Small intestine (tissue), 7 donors: Measurements from ENCODE around the gene NTN4. TPM values are rescaled to one million over a fixed set of nuclear protein-coding genes. Genes with fewer than 3 reads are reported as not detected.

ENCODE experiments used
- DNase-seq, 2 donors: peaks; one replicate each; pipeline versions ENCODE4 v3.0.0 to v3.0.0-alpha.2; 2013
- FAIRE-seq: peaks from 2 replicates; lab custom pipeline; 2012; peaks lifted over from hg19 to GRCh38; lab: Jason Lieb, UNC
- H3K27ac ChIP-seq, 3 donors: one replicate each; pipeline ENCODE4 v1.5.1; 2013; ENCODE audit warnings: low read length in 2 of 3, mild to moderate bottlenecking in 2 of 3, control low read depth in 1 of 3, inconsistent platforms in 1 of 3, low read depth in 1 of 3, moderate library complexity in 1 of 3
- H3K27me3 ChIP-seq, 3 donors: one replicate each; pipeline ENCODE4 v1.6.1; 2013; ENCODE audit warnings: low read length in 3 of 3, inconsistent platforms in 1 of 3; ENCODE audit not compliant: control insufficient read depth in 3 of 3, insufficient read depth in 3 of 3
- H3K36me3 ChIP-seq, 3 donors: one replicate each; pipeline ENCODE4 v1.6.1; 2013; ENCODE audit warnings: low read length in 3 of 3, inconsistent platforms in 1 of 3, low read depth in 1 of 3, mild to moderate bottlenecking in 1 of 3, moderate library complexity in 1 of 3; ENCODE audit not compliant: control insufficient read depth in 3 of 3, insufficient read depth in 2 of 3
- H3K4me1 ChIP-seq, 3 donors: one replicate each; pipeline ENCODE4 v1.6.1; 2013; ENCODE audit warnings: low read length in 2 of 3, inconsistent platforms in 1 of 3, low read depth in 1 of 3, mild to moderate bottlenecking in 1 of 3, moderate library complexity in 1 of 3; ENCODE audit not compliant: control insufficient read depth in 3 of 3, insufficient read depth in 2 of 3
- H3K4me3 ChIP-seq, 3 donors: one replicate each; pipeline ENCODE4 v1.5.1; 2013; ENCODE audit warnings: low read length in 3 of 3, control low read depth in 1 of 3, inconsistent platforms in 1 of 3, low read depth in 1 of 3, mild to moderate bottlenecking in 1 of 3, moderate library complexity in 1 of 3
- H3K9me3 ChIP-seq, 2 donors: one replicate each; pipeline ENCODE4 v1.6.1; 2013; ENCODE audit warnings: low read depth in 1 of 2, low read length in 1 of 2; ENCODE audit not compliant: control insufficient read depth in 2 of 2, insufficient read depth in 1 of 2
- WGBS, 3 donors: extraction: QIAGEN DNeasy Blood & Tissue Kit; methylation state at CpG; one replicate each; pipeline ENCODE4 v1.1.7; 2013; 5-methylcytosine and 5-hydroxymethylcytosine counted together
- polyA plus RNA-seq, 4 donors: library from polyadenylated mRNA; stranded (reverse) in 3 of 4; unstranded in 1 of 4; fragments of 200-250 nt in 3 of 4; fragments of 120-200 nt in 1 of 4; gene quantifications; one replicate each; pipeline versions ENCODE4 v1.2.1 to v1.2.3, GENCODE V29; 2013
- donor health status: healthy with polysubstance abuse.
- donor health status: control.
- donor health status: control.
- donor health status: Bipolar disorder and iron deficiency.
- donor health status: healthy.

The NTN4 gene
- polyA plus RNA-seq, 4 donors: 1.6 to 45.7 (median 9.8) TPM

GRCh38 chr12:95766356-95767019 is 24.1 kb downstream of the NTN4 start:
- no peak overlapping the region for H3K4me3 ChIP-seq
- H3K27me3 ChIP-seq: no peaks in the 10 kb centered on the region
- no peaks in the 10 kb centered on the region for H3K4me1 ChIP-seq
- no peak for FAIRE-seq
- no peak overlapping the region for H3K27ac ChIP-seq
- H3K36me3 ChIP-seq: no peaks in the 10 kb centered on the region
- no peaks in the 10 kb centered on the region for H3K9me3 ChIP-seq
- WGBS, 3 donors: 73 to 80% (median 74%) methylated on average over 7 of the region's 7 CpGs
- no peak for DNase-seq

DNA sequence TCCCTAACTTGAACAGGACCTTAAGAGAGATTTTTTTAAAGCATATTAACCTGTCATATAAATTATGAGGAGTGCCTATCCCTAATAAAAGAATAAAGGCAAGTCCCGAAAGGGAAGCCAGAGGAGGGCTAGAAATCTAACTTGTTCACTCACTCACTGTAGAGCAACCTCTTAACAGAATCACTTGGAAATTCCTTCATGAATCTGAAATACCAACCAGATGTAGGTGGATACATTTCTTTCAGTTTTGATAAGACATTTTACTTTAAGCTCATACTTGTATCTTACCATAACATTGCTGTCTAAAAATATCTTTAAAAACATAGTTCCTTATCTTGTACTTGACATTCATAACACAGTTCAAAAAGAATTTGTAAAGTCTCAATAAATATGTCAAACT is 25.7 kb downstream of the NTN4 start:
- FAIRE-seq (no peak), DNase-seq (no peak)
- 85 to 89% (median 86%) methylated on average over 1 of the region's 1 CpG for WGBS, 3 donors
- Histone ChIP-seq H3K4me3 (no peak overlapping the region), H3K9me3 (peaks cover 0 to 4% of the 10 kb centered on the region in 2 donors), H3K27ac (no peak overlapping the region), H3K36me3 (no peaks in the 10 kb centered on the region), H3K27me3 (no peaks in the 10 kb centered on the region), H3K4me1 (no peaks in the 10 kb centered on the region)

DNA sequence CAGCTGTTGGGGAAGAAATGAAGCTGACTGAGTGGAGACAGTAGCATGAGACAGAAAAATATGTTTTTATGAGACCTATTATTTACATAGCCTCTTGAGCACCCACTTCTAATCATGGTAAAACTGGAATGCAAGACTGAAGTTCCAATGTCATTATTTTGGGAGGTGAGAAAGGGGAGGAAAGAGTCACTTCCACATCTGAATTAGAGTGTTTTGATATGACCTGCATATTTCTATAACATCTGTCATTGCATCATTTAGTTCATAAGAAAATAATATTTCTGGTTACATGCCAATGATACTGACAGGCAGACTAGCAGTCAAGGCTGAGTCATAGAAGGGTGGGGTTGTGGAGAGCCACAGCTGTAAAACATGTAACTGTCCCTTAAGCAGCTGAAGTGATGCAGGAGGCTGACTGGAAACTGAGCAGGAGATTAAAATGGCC is 26.7 kb downstream of the NTN4 start:
- peak; percentile 39 to 40 for DNase-seq
- no peak for FAIRE-seq

DNA sequence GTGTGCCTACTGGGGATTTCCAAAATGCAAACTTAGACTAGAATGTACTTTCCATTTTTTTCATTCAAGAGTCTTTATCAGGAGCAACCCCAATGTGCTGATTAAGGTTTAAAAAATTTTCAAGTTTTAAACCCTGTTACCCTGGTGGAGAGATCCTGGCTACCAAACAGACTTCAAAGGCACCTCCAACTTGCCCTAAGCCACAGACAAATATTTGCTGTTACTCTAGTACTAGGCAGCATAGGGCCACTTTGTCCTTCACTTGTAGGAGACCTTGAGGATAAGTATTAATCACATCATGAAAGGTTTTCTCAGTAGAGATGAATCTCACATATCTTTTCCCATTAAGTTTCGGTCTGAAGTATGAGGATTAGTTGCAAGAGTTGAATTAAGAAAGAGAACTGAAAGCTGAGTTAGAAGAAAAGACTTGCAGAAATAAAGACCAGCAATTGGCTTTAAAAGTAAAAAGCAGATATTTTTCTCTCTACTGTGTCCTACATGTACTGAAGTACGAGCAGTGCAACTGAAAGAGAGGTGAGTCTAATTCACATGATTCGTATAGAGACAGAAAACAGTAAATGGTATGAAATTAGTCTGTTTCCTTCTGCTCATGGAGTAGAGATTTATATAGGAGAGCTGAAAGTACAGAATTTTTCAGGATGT is 28.3 kb downstream of the NTN4 start:
- peaks cover 0 to 11% of the 10 kb centered on the region in 2 donors for H3K9me3 ChIP-seq
- no peaks in the 10 kb centered on the region for H3K4me1 ChIP-seq
- DNase-seq: no peak
- H3K27ac ChIP-seq: no peak overlapping the region
- 68 to 82% (median 81%) methylated on average over 3 of the region's 3 CpGs for WGBS, 3 donors
- no peaks in the 10 kb centered on the region for H3K36me3 ChIP-seq
- H3K4me3 ChIP-seq: no peak overlapping the region
- H3K27me3 ChIP-seq: no peaks in the 10 kb centered on the region
- no peak for FAIRE-seq

More for the DNA sequence above, 26.7 kb downstream of the NTN4 start:
- Histone ChIP-seq H3K9me3 (peaks cover 0 to 7% of the 10 kb centered on the region in 2 donors), H3K27ac (no peak overlapping the region), H3K27me3 (no peaks in the 10 kb centered on the region), H3K4me1 (no peaks in the 10 kb centered on the region), H3K4me3 (no peak overlapping the region), H3K36me3 (no peaks in the 10 kb centered on the region)

DNA sequence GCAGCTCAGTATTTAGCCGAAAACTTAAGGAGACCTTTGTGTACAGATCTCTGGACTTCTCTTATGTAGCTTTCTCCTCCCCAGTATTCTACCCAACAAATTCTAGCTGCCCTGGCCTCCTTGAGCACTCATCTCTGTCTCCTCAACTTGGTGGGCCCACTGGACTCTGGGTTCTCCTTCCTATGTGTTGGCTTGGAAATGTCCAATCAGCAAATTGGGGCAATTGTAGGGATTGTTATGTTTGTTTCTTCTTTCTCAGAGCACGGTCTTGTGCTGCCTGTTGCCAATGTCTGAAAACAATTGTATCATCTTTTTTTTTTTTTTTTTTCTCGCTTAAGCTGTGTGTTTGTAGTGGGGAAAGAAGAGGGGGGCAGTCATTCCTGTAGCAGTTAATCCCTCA is 30.2 kb downstream of the NTN4 start:
- Histone ChIP-seq H3K9me3 (peaks cover 0 to 11% of the 10 kb centered on the region in 2 donors), H3K36me3 (no peaks in the 10 kb centered on the region), H3K4me1 (peaks cover 0 to 2% (median under 1%) of the 10 kb centered on the region in 3 donors), H3K27me3 (no peaks in the 10 kb centered on the region), H3K27ac (no peak overlapping the region), H3K4me3 (no peak overlapping the region)
- no peak for DNase-seq
- WGBS, 3 donors: 88 to 93% (median 90%) methylated on average over 3 of the region's 3 CpGs
- FAIRE-seq: no peak

GRCh38 chr12:95759718-95760117 is 30.8 kb downstream of the NTN4 start:
- H3K36me3 ChIP-seq: no peaks in the 10 kb centered on the region
- peaks cover 0 to 11% of the 10 kb centered on the region in 2 donors for H3K9me3 ChIP-seq
- no peak overlapping the region for H3K27ac ChIP-seq
- FAIRE-seq: no peak
- no peak overlapping the region for H3K4me3 ChIP-seq
- no peaks in the 10 kb centered on the region for H3K27me3 ChIP-seq
- DNase-seq: no peak
- WGBS, 3 donors: 0 to 44% (median 3%) methylated on average over 1 of the region's 1 CpG
- H3K4me1 ChIP-seq: peaks cover 0 to 5% (median 2%) of the 10 kb centered on the region in 3 donors

- H3K9me3 ChIP-seq: peaks cover 0 to 11% of the 10 kb centered on the region in 2 donors
- H3K27me3 ChIP-seq: no peaks in the 10 kb centered on the region
- no peak overlapping the region for H3K27ac ChIP-seq
- 92 to 99% (median 97%) methylated on average over 3 of the region's 3 CpGs for WGBS, 3 donors
- FAIRE-seq: no peak
- peaks cover 0 to 5% (median 2%) of the 10 kb centered on the region in 3 donors for H3K4me1 ChIP-seq
- no peaks in the 10 kb centered on the region for H3K36me3 ChIP-seq
- H3K4me3 ChIP-seq: no peak overlapping the region
- no peak for DNase-seq
Observed at GRCh38 chr12:95759039-95759438, 31.5 kb downstream of the NTN4 start.

GRCh38 chr12:95756362-95756761 is 34.2 kb downstream of the NTN4 start:
- 71 to 77% (median 75%) methylated on average over 5 of the region's 5 CpGs for WGBS, 3 donors
- DNase-seq (no peak), FAIRE-seq (no peak)
- Histone ChIP-seq H3K27me3 (no peaks in the 10 kb centered on the region), H3K4me3 (no peak overlapping the region), H3K36me3 (no peaks in the 10 kb centered on the region), H3K27ac (no peak overlapping the region), H3K4me1 (peaks cover 0 to 5% (median 2%) of the 10 kb centered on the region in 3 donors), H3K9me3 (peaks cover 0 to 11% of the 10 kb centered on the region in 2 donors)
